HFFc6 (cell line): ENCODE measurements around the gene POU3F1. TPM values are rescaled to one million over a fixed set of nuclear protein-coding genes. Genes with fewer than 3 reads are reported as not detected.

Experiments
- DNase-seq: peaks from one replicate; pipeline ENCODE4 v3.0.0-alpha.2; 2018
- H3K27ac Mint-ChIP-seq: 2 replicates; pipeline ENCODE4 v1.8.0; 2020; ENCODE audit warnings: mild to moderate bottlenecking, mixed read lengths
- H3K27me3 Mint-ChIP-seq: 2 replicates; pipeline ENCODE4 v1.8.0; 2021; ENCODE audit warnings: mild to moderate bottlenecking, moderate library complexity, mixed read lengths; ENCODE audit not compliant: insufficient read depth
- H3K36me3 Mint-ChIP-seq: 2 replicates; pipeline ENCODE4 v1.8.0; 2021; ENCODE audit warnings: low read depth, mixed read lengths
- H3K4me1 Mint-ChIP-seq: 2 replicates; pipeline ENCODE4 v1.8.0; 2020; ENCODE audit warnings: low read depth, mixed read lengths
- H3K4me3 Mint-ChIP-seq: 2 replicates; pipeline ENCODE4 v1.8.0; 2020; ENCODE audit warnings: mild to moderate bottlenecking, moderate library complexity, mixed read lengths
- H3K9me3 Mint-ChIP-seq: 2 replicates; pipeline ENCODE4 v1.8.0; 2020; ENCODE audit warnings: mild to moderate bottlenecking, mixed read lengths
- CTCF ChIP-seq: fragments of 200-600 bp; sonication (generic); IDR thresholded peaks from 2 replicates; pipeline ENCODE4 v1.5.0; 2021; ENCODE audit warnings: antibody characterized with exemption, mild to moderate bottlenecking
- total RNA-seq, 6 experiments: library from RNA; stranded (reverse); fragmentation: NEBNext Ultra II Directional; extraction: Animal tissue kit (Norgen Biotek cat#: 25700); gene quantifications; 2 replicates in 1 of 6; 3 replicates in 5 of 6; pipeline ENCODE4 v1.2.3, GENCODE V29; 2021

The POU3F1 gene
- total RNA-seq, 6 experiments from 2014 or later = 0.11 TPM; not detected in 5

- peaks cover 10% of the 10 kb centered on the region for H3K4me1 Mint-ChIP-seq
- H3K27me3 Mint-ChIP-seq = peaks cover 26% of the 10 kb centered on the region
- TF ChIP-seq CTCF = no peak
- no peak for DNase-seq
- H3K27ac Mint-ChIP-seq = no peak overlapping the region
- H3K9me3 Mint-ChIP-seq = no peaks in the 10 kb centered on the region
- H3K36me3 Mint-ChIP-seq = no peaks in the 10 kb centered on the region
- H3K4me3 Mint-ChIP-seq = no peak overlapping the region
Observed at GRCh38 chr1:38052750-38053415, 6.3 kb upstream of the POU3F1 start.

GRCh38 chr1:38051079-38051543 is 4.5 kb upstream of the POU3F1 start:
- no peaks in the 10 kb centered on the region for H3K36me3 Mint-ChIP-seq
- no peak for TF ChIP-seq CTCF
- H3K27me3 Mint-ChIP-seq = peaks cover 30% of the 10 kb centered on the region
- no peak overlapping the region for H3K27ac Mint-ChIP-seq
- H3K9me3 Mint-ChIP-seq = no peaks in the 10 kb centered on the region
- peaks cover 10% of the 10 kb centered on the region for H3K4me1 Mint-ChIP-seq
- no peak for DNase-seq
- H3K4me3 Mint-ChIP-seq = no peak overlapping the region

DNA sequence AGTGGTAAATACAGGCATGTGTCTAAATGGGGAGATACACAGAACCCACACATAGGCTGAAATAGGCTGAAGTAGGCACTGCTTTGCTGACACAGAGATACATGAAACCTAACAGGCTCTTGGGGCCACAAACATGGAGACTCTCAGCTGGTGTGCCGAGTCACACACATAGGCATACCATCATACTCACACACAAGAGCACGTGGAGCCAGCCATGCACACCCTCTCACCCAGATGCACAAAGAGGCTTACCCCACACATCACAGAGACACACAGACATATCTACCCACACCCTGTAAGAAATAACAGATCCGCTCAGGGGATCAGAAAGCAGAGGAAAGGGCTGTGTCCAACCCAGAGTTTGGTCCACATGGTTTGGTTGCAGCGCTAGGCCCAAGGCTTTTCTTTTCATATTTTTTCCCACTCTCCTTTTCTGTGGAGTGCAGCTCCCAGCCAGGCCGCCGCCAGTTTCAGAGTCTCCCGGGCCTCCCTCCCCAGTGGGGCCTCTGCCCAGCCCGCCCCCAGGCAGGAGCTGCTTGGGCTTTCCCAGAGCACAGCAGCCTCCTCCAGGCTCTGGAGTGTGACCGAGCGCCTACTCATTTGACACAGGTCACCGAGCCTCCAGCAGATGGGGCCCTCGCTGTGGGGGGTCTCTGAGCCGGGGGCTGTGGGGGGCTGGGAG is 3.9 kb upstream of the POU3F1 start:
- no peak for DNase-seq
- H3K27me3 Mint-ChIP-seq = peaks cover 31% of the 10 kb centered on the region

GRCh38 chr1:38047603-38048141 is 1.1 kb upstream of the POU3F1 start:
- no peak for DNase-seq
- peaks cover 5% of the 10 kb centered on the region; the same call in 1 of the 2 replicates for H3K4me1 Mint-ChIP-seq
- H3K27ac Mint-ChIP-seq = no peak overlapping the region
- H3K9me3 Mint-ChIP-seq = no peaks in the 10 kb centered on the region
- peak overlapping the region; percentile 64 for H3K4me3 Mint-ChIP-seq
- H3K27me3 Mint-ChIP-seq = peaks cover 46% of the 10 kb centered on the region
- TF ChIP-seq CTCF = no peak
- no peaks in the 10 kb centered on the region for H3K36me3 Mint-ChIP-seq

More for the DNA sequence above, 3.9 kb upstream of the POU3F1 start:
- H3K36me3 Mint-ChIP-seq = no peaks in the 10 kb centered on the region
- H3K4me1 Mint-ChIP-seq = peaks cover 6% of the 10 kb centered on the region
- no peak overlapping the region for H3K27ac Mint-ChIP-seq
- H3K4me3 Mint-ChIP-seq = no peak overlapping the region
- no peaks in the 10 kb centered on the region for H3K9me3 Mint-ChIP-seq
- no peak for TF ChIP-seq CTCF

- no peaks in the 10 kb centered on the region for H3K9me3 Mint-ChIP-seq
- H3K27ac Mint-ChIP-seq = no peak overlapping the region
- peak; percentile 38 for DNase-seq
- H3K36me3 Mint-ChIP-seq = no peaks in the 10 kb centered on the region
- H3K27me3 Mint-ChIP-seq = peaks cover 49% of the 10 kb centered on the region
- H3K4me1 Mint-ChIP-seq = peaks cover 5% of the 10 kb centered on the region; the same call in 1 of the 2 replicates
- TF ChIP-seq CTCF = no peak
- H3K4me3 Mint-ChIP-seq = peak overlapping the region; percentile 64
Observed at GRCh38 chr1:38046884-38047602, 450 bp upstream of the POU3F1 start.
